HG02870 (cell line): ENCODE data around the gene TNFAIP2.

Source experiments
- ATAC-seq: cut with Tn5 transposase; IDR thresholded peaks from one replicate; pipeline ENCODE4 v1.9.1; 2021; ENCODE audit warnings: mild to moderate bottlenecking, moderate library complexity; ENCODE audit not compliant: unreplicated experiment

Gene TNFAIP2

GRCh38 chr14:103121121-103121845 is 2.0 kb upstream of the TNFAIP2 start:
- ATAC-seq, result no peak

GRCh38 chr14:103121846-103122584 is 1.2 kb upstream of the TNFAIP2 start:
- ATAC-seq, result no peak

GRCh38 chr14:103122585-103122946 is 695 bp upstream of the TNFAIP2 start:
- ATAC-seq, result no peak

- ATAC-seq, result no peak
Observed at GRCh38 chr14:103123634-103124500, 606 bp downstream of the TNFAIP2 start.

- ATAC-seq, result no peak
Observed at GRCh38 chr14:103124501-103125001, 1.3 kb downstream of the TNFAIP2 start.

- ATAC-seq, result no peak
Observed at GRCh38 chr14:103125098-103126070, 2.1 kb downstream of the TNFAIP2 start.

- ATAC-seq, result no peak
Observed at GRCh38 chr14:103126088-103126872, 3.0 kb downstream of the TNFAIP2 start.

- ATAC-seq, result no peak
Observed at GRCh38 chr14:103126873-103127304, 3.6 kb downstream of the TNFAIP2 start.

GRCh38 chr14:103127356-103127755 is 4.1 kb downstream of the TNFAIP2 start:
- no peak for ATAC-seq

GRCh38 chr14:103127861-103128598 is 4.8 kb downstream of the TNFAIP2 start:
- no peak for ATAC-seq

GRCh38 chr14:103128631-103129300 is 5.5 kb downstream of the TNFAIP2 start:
- ATAC-seq, result no peak

GRCh38 chr14:103129301-103130016 is 6.2 kb downstream of the TNFAIP2 start:
- no peak for ATAC-seq

- ATAC-seq, result no peak
Observed at GRCh38 chr14:103130017-103130764, 6.9 kb downstream of the TNFAIP2 start.

GRCh38 chr14:103130965-103131364 is 7.7 kb downstream of the TNFAIP2 start:
- ATAC-seq, result no peak

GRCh38 chr14:103131580-103131979 is 8.3 kb downstream of the TNFAIP2 start:
- no peak for ATAC-seq

GRCh38 chr14:103132381-103133209 is 9.3 kb downstream of the TNFAIP2 start:
- no peak for ATAC-seq
